GM19467 (cell line): ENCODE measurements around the gene HS3ST5.

Experiments
- ATAC-seq: cut with Tn5 transposase; IDR thresholded peaks from one replicate; pipeline ENCODE4 v1.9.1; 2021; ENCODE audit warnings: mild to moderate bottlenecking, moderate library complexity; ENCODE audit not compliant: unreplicated experiment

The HS3ST5 gene, protein sequence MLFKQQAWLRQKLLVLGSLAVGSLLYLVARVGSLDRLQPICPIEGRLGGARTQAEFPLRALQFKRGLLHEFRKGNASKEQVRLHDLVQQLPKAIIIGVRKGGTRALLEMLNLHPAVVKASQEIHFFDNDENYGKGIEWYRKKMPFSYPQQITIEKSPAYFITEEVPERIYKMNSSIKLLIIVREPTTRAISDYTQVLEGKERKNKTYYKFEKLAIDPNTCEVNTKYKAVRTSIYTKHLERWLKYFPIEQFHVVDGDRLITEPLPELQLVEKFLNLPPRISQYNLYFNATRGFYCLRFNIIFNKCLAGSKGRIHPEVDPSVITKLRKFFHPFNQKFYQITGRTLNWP

DNA sequence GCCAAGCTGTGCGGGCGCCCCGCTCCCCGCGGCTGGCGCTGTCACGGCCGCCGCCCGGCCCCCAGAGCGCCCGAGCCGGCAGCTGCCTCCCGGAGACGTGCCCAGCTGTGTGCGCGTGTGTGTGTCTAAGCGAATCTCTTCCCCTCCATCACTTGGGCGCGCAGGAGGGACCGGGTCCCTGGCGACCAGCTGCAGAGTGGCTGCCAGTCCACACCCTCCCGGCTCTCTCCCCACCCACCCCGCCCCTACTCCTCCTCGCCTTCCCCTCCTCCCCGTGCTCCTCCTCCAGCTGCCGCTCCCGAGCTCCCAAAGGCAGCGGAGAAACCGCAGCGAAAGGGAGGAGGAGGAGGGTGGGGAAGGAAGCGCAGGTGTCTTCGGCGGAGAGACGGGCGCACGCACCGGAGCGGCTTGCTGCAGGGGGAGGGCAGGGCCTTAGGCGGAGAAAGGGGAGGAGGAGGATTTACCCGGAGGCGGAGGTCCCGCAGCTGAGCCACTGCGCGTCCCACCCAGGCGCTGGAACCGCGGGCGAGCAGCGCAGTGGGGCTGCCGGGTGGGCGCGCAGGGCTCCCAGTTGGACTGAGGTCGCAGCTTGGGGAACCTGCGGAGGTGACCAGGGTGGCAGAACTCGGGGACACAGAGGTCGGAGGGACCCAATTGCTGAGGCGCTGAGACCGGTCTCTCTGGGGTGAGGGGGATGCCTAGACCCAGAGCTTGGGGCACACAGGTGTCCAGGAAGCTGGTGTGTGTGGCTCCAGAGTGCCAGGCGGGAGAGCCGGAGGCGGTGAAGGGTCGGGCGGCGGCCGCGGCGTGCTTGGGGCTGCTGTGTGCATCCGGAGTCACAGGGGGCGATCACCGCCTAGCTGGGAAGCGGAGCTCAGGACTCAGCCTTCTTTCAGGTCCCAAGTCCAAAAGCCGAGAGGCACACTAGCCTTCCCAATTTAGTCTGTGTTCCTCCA is at the start of gene HS3ST5:
HS3ST5 (minus strand) TSS at position 198 of the 956 bp plus-strand sequence. CDS start 280,178 bp downstream, outside the sequence.
- no peak for ATAC-seq

GRCh38 chr6:114390176-114390575 is 47.4 kb upstream of the HS3ST5 start:
- ATAC-seq = no peak

DNA sequence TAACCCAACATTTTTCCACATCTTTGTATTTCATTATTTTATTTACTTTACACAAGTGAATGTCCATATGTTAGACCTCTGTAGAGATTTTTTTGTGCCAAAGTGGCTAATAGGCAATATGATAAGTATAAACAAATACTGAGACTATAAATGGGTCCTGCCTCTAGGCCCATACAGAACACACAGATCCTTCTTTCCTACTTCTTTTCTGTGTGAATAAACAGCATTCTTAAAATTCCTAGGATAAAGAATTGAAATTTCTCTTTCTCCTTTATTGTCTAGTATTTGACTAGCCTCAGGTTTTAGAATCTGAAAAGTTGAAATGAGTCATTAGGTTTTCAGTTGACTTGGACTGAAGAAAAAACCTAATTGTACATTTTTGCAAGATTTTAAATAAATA is 46.3 kb upstream of the HS3ST5 start:
- ATAC-seq = no peak

- no peak for ATAC-seq
These were observed 39.6 kb upstream of the HS3ST5 start for GRCh38 chr6:114382406-114382805.

- no peak for ATAC-seq
These were observed 35.1 kb upstream of the HS3ST5 start for GRCh38 chr6:114377881-114378280.

DNA sequence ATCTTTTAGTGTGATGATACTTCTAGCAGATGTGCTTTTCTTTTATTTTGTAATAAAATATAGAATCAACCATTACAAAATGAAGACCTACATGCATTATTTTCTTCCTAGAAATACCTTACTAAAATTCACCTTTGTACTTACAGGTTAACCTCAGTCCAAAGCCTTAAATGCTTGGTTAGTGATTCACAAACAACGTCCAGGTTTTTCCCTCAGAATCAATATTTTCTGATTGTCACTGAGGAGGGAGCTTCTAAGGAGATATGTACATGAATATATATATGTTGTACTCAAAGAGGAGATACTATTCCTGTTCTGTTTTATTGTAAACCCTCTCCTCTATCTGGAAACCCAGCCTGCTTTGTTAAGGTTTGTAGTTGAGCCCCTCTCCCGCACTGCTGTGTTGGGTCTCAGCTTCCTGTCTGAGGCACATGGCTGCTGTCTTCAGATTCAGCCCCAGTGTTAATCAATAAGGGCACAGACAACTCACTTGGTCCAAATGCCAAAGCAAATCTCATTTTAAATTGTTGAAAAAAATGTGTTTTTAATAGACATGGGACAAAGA is 33.9 kb upstream of the HS3ST5 start:
- no peak for ATAC-seq

DNA sequence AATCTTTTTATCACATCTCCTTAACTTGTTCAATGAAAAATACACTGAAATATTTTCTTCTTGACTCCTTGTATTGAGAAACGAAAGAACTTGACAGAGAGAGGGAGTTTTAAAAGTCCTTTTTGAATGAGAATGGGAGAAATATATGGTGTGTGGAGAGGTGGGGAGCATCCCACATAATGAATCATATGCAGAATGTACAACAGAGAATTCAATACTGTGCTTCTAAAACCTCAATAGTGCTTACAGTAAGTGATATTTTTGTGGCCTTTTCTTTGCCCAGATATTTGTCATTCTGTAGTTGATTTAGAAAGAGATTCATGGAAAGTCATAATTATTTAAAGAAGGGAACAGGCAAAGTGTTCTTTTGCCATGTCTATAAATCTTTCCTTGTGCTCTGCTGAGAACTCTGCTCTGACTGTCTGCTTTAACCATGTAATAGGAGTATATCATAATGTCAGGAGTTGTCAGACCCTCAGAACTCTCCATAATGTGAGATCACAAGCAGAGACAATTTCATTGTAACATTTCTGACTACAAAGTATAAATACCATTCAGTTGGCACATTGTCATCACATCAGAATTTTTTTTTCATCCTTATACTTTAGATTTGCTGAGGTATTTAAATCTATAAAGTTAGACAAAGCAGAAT is 32.8 kb upstream of the HS3ST5 start:
- ATAC-seq = no peak

DNA sequence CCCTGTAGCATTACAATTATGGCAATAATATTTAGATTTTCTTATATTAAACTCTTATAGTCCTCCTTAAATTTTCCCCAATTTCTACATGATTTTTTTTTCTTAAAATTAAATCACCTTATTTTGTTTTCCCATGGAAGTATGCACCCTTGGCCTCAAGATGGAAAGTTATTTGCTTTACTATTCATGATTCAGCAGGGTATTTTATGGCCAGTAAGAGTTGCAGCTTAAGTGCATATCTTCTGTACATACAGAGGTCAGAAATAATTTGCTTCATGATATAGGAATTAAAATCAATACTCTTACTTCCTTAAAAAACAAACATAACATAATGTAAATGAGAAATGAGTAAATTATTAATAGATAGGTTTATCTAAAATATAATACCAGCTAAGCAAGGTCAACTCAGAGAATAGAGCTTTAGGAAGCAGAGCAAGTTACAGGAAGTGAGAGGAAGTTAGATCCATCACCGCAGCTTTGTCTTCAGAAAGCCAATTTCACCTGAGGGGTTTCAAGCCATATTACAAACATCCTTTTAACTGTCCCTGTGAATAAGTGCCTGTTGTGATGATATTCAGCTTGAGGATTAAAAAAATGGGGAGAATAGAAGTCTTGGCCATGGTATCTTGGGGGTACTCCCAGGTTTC is 24.6 kb upstream of the HS3ST5 start:
- no peak for ATAC-seq

- no peak for ATAC-seq
These were observed 24.1 kb upstream of the HS3ST5 start for GRCh38 chr6:114366899-114367298.

DNA sequence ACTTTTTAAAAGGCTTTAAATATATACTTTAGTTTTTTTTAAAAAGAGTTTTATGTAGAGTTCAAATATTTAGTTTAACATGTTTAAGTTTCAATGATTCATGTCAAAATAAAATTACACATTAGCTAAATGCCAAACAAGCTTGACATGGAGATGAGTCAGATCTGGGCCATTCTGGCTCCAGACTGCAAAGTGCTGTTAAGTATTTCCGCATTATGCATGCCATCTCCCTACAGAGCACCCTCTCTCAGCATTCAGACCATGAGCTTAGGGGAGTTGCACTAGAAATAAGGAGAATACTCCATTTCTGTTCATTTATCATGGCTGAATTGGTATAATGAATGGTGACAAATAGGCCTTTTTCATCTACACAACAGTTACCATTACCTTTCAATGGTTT is 21.5 kb upstream of the HS3ST5 start:
- ATAC-seq = no peak

DNA sequence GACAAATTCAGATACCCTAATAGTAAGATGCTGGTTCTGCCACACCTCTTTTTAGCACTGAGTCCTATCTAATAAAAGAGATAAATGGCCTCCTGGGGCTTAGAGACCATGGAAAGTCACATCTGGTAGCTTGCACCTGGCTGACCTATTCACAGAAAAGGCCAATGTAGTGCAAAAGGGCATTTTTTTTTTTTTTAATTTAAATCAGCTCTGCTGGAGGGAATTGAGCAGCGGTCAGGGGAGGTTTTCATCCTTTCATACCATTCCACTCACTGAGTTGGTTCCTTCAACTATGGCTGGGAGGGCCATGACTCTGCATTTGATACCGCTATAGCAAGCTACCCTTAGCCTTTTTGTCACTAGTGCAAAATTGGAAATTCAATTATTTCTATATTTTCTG is 20.1 kb upstream of the HS3ST5 start:
- no peak for ATAC-seq

- ATAC-seq = no peak
These were observed 19.6 kb upstream of the HS3ST5 start for GRCh38 chr6:114362396-114362795.

DNA sequence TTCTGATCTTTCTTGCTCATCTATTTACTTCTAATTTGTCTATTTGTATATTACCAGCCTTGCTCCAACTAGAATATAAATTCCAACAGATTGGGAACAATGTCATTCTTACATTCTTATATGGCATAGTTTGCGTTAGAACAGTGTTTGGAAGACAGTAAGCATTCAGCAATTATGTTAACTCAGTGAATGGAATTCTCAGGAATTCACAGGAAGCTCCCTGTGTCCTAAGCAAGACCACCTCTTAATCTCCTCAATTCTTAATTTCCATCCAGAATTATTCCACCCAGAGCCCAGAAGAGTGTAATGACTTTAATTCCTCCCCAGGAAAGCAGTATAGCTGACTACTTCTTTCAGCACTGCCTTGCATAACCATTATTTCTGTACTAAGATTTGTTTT is 18.2 kb upstream of the HS3ST5 start:
- ATAC-seq = no peak

GRCh38 chr6:114355300-114355699 is 12.5 kb upstream of the HS3ST5 start:
- no peak for ATAC-seq

GRCh38 chr6:114354482-114354881 is 11.7 kb upstream of the HS3ST5 start:
- no peak for ATAC-seq

- no peak for ATAC-seq
These were observed 3.6 kb upstream of the HS3ST5 start for GRCh38 chr6:114346451-114346850.

DNA sequence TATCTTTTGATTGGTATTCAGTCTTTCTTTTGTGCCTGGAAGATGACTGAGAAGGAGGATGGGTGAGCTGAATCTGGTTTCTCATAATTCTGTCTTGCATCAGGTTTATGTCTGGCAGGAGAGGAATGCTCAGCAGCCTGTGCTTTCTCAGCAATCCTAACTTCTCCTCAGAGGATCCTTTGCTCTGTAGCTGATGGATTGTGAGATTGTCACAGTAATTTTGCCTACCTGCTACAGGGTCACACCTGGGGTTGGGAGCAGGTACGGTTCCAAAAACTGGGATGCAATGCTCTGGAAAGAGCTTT is 2.1 kb upstream of the HS3ST5 start:
- no peak for ATAC-seq

DNA sequence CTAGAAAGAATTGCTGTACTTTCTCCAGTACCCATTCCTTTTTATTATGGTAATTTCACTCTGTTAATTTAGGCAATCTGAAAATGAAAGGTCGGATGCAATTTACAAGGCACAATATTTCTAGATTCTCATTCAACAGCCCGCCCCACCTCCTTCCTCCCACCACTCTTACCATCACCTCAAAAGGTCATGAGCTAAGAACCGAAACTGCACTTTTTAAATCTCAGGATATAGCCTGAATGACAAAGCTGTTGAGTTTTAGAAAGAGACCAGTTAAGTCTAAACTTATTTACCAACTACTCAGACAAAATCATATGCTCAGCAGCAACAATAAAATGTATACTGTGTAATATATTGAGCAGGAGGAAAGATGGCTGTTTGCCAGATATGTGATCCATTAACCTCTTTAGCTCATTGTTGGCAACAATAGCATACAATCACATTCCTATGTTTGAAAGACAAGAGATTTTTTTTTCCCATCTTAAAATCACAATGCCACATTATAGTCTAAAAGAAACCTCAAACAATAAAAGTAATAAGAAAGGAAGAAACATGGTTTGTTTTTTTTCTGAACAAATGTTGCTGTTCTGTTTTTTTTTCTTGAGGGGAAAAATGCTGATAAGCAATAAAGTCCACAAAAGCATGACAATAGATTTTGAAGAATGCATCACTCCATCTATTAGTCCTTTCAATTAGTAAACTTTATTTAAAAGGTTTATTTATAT is 1.6 kb upstream of the HS3ST5 start:
- no peak for ATAC-seq

DNA sequence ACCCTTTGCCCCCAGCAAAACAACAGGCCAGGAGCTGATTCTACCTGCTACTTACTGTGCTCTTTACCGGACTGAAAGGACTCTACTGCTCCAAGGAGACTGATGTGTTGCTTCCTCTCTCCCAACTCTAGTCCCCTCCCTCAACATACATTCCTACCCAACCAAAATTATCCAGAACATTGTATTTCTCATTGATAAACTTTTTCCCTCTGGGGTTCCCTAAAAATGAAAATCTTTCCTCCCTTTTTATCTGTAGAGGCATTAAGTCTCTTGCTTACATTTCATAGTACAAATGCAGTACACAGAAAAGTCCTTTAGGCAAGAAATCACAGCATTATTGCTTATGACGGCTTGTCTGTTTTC is 940 bp upstream of the HS3ST5 start:
- no peak for ATAC-seq

- ATAC-seq = no peak
These were observed 567 bp downstream of the HS3ST5 start for GRCh38 chr6:114342086-114342825.
